HepG2 (cell line): ENCODE results near the gene NFILZ. TPM values are rescaled to one million over a fixed set of nuclear protein-coding genes. Genes with fewer than 3 reads are reported as not detected.

Experiments used
- BHLHE40 ChIP-seq: IDR thresholded peaks from 2 replicates; pipeline ENCODE4 v1.6.1; 2011; ENCODE audit warnings: low read length, improper control_type of control experiment
- E2F1 ChIP-seq: sonication (generic); formaldehyde crosslinking; IDR thresholded peaks from 2 replicates; pipeline ENCODE4 v1.5.0; 2020; ENCODE audit warnings: missing genetic modification reagents
- ELF1 ChIP-seq: sonication (generic); formaldehyde crosslinking; IDR thresholded peaks from 2 replicates; pipeline ENCODE4 v1.4.0; 2020; ENCODE audit warnings: missing genetic modification reagents
- ETV5 ChIP-seq: IDR thresholded peaks from 2 replicates; pipeline ENCODE4 v1.6.1; 2018; ENCODE audit warnings: missing biosample characterization, missing genetic modification reagents, inconsistent platforms, borderline replicate concordance
- EZH2 ChIP-seq: conservative IDR thresholded peaks from 2 replicates; pipeline ENCODE4 v1.6.1; 2012; ENCODE audit warnings: mild to moderate bottlenecking, low read depth, low read length, moderate library complexity
- FOXC1 ChIP-seq: sonication (generic); formaldehyde crosslinking; IDR thresholded peaks from 2 replicates; pipeline ENCODE4 v1.8.0; 2022; ENCODE audit warnings: mild to moderate bottlenecking, missing genetic modification reagents, borderline replicate concordance
- GATA4 ChIP-seq: sonication (generic); IDR thresholded peaks from 2 replicates; pipeline ENCODE4 v1.6.1; 2016; ENCODE audit warnings: antibody characterized with exemption, low read depth, borderline replicate concordance
- GTF3A ChIP-seq: sonication (generic); formaldehyde crosslinking; conservative IDR thresholded peaks from 2 replicates; pipeline ENCODE4 v1.4.0; 2020; ENCODE audit warnings: mild to moderate bottlenecking, missing genetic modification reagents
- MAF1 ChIP-seq: sonication (generic); formaldehyde crosslinking; IDR thresholded peaks from 2 replicates; pipeline ENCODE4 v1.5.0; 2020; ENCODE audit warnings: missing genetic modification reagents, borderline replicate concordance
- RBAK ChIP-seq: sonication (generic); formaldehyde crosslinking; IDR thresholded peaks from 2 replicates; pipeline ENCODE4 v1.5.1; 2020; ENCODE audit warnings: mild to moderate bottlenecking, missing genetic modification reagents
- RBFOX2 ChIP-seq: fragments of 200-400 bp; formaldehyde crosslinking; IDR thresholded peaks from 2 replicates; pipeline ENCODE4 v1.6.1; 2017; ENCODE audit warnings: low read depth, mild to moderate bottlenecking, low read length
- SMC3 ChIP-seq: IDR thresholded peaks from 2 replicates; pipeline ENCODE4 v1.6.1; 2011; ENCODE audit warnings: low read length, improper control_type of control experiment
- SP4 ChIP-seq: sonication (generic); formaldehyde crosslinking; IDR thresholded peaks from 2 replicates; pipeline ENCODE4 v1.8.1; 2023; ENCODE audit warnings: mild to moderate bottlenecking, missing genetic modification reagents
- STAG1 ChIP-seq: sonication (generic); formaldehyde crosslinking; IDR thresholded peaks from 2 replicates; pipeline ENCODE4 v1.4.0; 2020; ENCODE audit warnings: missing genetic modification reagents
- ZBTB7A ChIP-seq: sonication (generic); formaldehyde crosslinking; IDR thresholded peaks from 2 replicates; pipeline ENCODE4 v1.8.0; 2022; ENCODE audit warnings: mild to moderate bottlenecking, missing genetic modification reagents
- ZNF121 ChIP-seq: sonication (generic); formaldehyde crosslinking; IDR thresholded peaks from 2 replicates; pipeline ENCODE4 v1.5.0; 2020; ENCODE audit warnings: mild to moderate bottlenecking, missing genetic modification reagents
- ZNF136 ChIP-seq: sonication (generic); formaldehyde crosslinking; IDR thresholded peaks from 2 replicates; pipeline ENCODE4 v1.8.1; 2022; ENCODE audit warnings: low read depth, mild to moderate bottlenecking, moderate library complexity, missing genetic modification reagents
- ZNF260 ChIP-seq: sonication (generic); formaldehyde crosslinking; IDR thresholded peaks from 2 replicates; pipeline ENCODE4 v1.4.0; 2020; ENCODE audit warnings: missing genetic modification reagents, low read depth, mild to moderate bottlenecking, borderline replicate concordance
- ZNF331 ChIP-seq: sonication (generic); formaldehyde crosslinking; IDR thresholded peaks from 2 replicates; pipeline ENCODE4 v1.4.0; 2020; ENCODE audit warnings: missing genetic modification reagents
- ZNF34 ChIP-seq: sonication (generic); formaldehyde crosslinking; IDR thresholded peaks from 2 replicates; pipeline ENCODE4 v1.4.0; 2020; ENCODE audit warnings: mild to moderate bottlenecking, missing genetic modification reagents, borderline replicate concordance
- ZNF446 ChIP-seq: sonication (generic); formaldehyde crosslinking; IDR thresholded peaks from 2 replicates; pipeline ENCODE4 v1.5.0; 2020; ENCODE audit warnings: mild to moderate bottlenecking, missing genetic modification reagents
- ZNF672 ChIP-seq: sonication (generic); formaldehyde crosslinking; IDR thresholded peaks from 2 replicates; pipeline ENCODE4 v1.8.1; 2022; ENCODE audit warnings: missing genetic modification reagents
- ZNF773 ChIP-seq: sonication (generic); formaldehyde crosslinking; IDR thresholded peaks from 2 replicates; pipeline ENCODE4 v1.4.0; 2020; ENCODE audit warnings: missing genetic modification reagents, borderline replicate concordance
- ZNF850 ChIP-seq: sonication (generic); formaldehyde crosslinking; conservative IDR thresholded peaks from 2 replicates; pipeline ENCODE4 v1.9.0; 2021; ENCODE audit warnings: mild to moderate bottlenecking, missing genetic modification reagents
- ZSCAN21 ChIP-seq: sonication (generic); formaldehyde crosslinking; IDR thresholded peaks from 2 replicates; pipeline ENCODE4 v1.8.0; 2022; ENCODE audit warnings: mild to moderate bottlenecking, missing genetic modification reagents, moderate library complexity, borderline replicate concordance
- ZSCAN9 ChIP-seq: IDR thresholded peaks from 2 replicates; pipeline ENCODE4 v1.6.1; 2016; ENCODE audit warnings: borderline replicate concordance
- polyA plus RNA-seq, 8 experiments: library from polyadenylated mRNA; depleted of rRNA in 3 of 8; stranded (reverse) in 7 of 8; unstranded in 1 of 8; fragments of >200 nt; fragmentation: Illumina TruSeq in 4 of 8; extraction: Trizol in 4 of 8; gene quantifications; 2 replicates each; pipeline versions ENCODE4 v1.2.1 to v1.2.3, GENCODE V29; 2011 to 2016; ENCODE audit warnings: low read depth in 4 of 8, missing spikeins in 1 of 8, mixed read lengths in 1 of 8; ENCODE audit not compliant: insufficient read depth in 1 of 8
- total RNA-seq, 5 experiments: library from RNA; depleted of rRNA; stranded (reverse); fragments of >200 nt; fragmentation: Illumina TruSeq; extraction: Trizol; gene quantifications; 2 replicates each; pipeline ENCODE4 v1.2.3, GENCODE V29; 2016; ENCODE audit warnings: low read depth in 1 of 5
- TF ChIP-seq, protein P1 (sequence below): IDR thresholded peaks from 2 replicates; pipeline ENCODE4 v1.6.1; 2016
- TF ChIP-seq, protein P2 (sequence below): sonication (generic); formaldehyde crosslinking; IDR thresholded peaks from 2 replicates; pipeline ENCODE4 v1.5.0; 2020; ENCODE audit warnings: mild to moderate bottlenecking, missing genetic modification reagents, moderate library complexity
- TF ChIP-seq, protein P3 (sequence below): sonication (generic); formaldehyde crosslinking; IDR thresholded peaks from 2 replicates; pipeline ENCODE4 v1.8.1; 2023; ENCODE audit warnings: missing genetic modification reagents, mild to moderate bottlenecking, borderline replicate concordance

Gene NFILZ
- total and polyA plus RNA-seq, 2 of the 13 experiments (the other 11 are each of a cell fraction or from before 2014, with no cell fraction given), result not detected

- TF ChIP-seq EZH2 (no peak), STAG1 (CRISPR knock-in tag) (peak; percentile 73), ZNF121 (CRISPR knock-in tag) (peak; percentile 94), RBFOX2 (no peak), FOXC1 (no peak), RBAK (peak; percentile 93), ELF1 (CRISPR knock-in tag) (no peak), ZNF331 (CRISPR knock-in tag) (peak; percentile 100), ZNF850 (CRISPR knock-in tag) (no peak), ZBTB7A (no peak), SP4 (no peak), ZNF672 (CRISPR knock-in tag) (no peak), GATA4 (no peak), SMC3 (peak; percentile 59), ZNF260 (CRISPR knock-in tag) (no peak), ZSCAN9 (no peak), ETV5 (CRISPR knock-in tag) (no peak), ZNF34 (CRISPR knock-in tag) (no peak), ZNF773 (CRISPR knock-in tag) (no peak), E2F1 (CRISPR knock-in tag) (no peak), ZSCAN21 (CRISPR knock-in tag) (no peak), BHLHE40 (no peak), ZNF446 (no peak), GTF3A (CRISPR knock-in tag) (no peak), ZNF136 (CRISPR knock-in tag) (no peak), MAF1 (no peak)
- TF ChIP-seq, protein P1, sequence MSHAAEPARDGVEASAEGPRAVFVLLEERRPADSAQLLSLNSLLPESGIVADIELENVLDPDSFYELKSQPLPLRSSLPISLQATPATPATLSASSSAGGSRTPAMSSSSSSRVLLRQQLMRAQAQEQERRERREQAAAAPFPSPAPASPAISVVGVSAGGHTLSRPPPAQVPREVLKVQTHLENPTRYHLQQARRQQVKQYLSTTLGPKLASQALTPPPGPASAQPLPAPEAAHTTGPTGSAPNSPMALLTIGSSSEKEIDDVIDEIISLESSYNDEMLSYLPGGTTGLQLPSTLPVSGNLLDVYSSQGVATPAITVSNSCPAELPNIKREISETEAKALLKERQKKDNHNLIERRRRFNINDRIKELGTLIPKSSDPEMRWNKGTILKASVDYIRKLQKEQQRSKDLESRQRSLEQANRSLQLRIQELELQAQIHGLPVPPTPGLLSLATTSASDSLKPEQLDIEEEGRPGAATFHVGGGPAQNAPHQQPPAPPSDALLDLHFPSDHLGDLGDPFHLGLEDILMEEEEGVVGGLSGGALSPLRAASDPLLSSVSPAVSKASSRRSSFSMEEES (CRISPR knock-in tag), result 0 out of 2 replicates have a peak, but pooled peaks have one; percentile 13
- TF ChIP-seq, protein P2, sequence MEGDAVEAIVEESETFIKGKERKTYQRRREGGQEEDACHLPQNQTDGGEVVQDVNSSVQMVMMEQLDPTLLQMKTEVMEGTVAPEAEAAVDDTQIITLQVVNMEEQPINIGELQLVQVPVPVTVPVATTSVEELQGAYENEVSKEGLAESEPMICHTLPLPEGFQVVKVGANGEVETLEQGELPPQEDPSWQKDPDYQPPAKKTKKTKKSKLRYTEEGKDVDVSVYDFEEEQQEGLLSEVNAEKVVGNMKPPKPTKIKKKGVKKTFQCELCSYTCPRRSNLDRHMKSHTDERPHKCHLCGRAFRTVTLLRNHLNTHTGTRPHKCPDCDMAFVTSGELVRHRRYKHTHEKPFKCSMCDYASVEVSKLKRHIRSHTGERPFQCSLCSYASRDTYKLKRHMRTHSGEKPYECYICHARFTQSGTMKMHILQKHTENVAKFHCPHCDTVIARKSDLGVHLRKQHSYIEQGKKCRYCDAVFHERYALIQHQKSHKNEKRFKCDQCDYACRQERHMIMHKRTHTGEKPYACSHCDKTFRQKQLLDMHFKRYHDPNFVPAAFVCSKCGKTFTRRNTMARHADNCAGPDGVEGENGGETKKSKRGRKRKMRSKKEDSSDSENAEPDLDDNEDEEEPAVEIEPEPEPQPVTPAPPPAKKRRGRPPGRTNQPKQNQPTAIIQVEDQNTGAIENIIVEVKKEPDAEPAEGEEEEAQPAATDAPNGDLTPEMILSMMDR, result peak; percentile 63
- TF ChIP-seq, protein P3, sequence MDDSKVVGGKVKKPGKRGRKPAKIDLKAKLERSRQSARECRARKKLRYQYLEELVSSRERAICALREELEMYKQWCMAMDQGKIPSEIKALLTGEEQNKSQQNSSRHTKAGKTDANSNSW (CRISPR knock-in tag), result no peak
Observed at GRCh38 chr19:8641908-8642547, 11.6 kb downstream of the NFILZ start (continued).
